ENCODE data around the gene TEDC2. TPM values are rescaled to one million over a fixed set of nuclear protein-coding genes. Genes with fewer than 3 reads are reported as not detected.
A peak's percentile ranks its signal among the peaks of the same experiment; 100 is the strongest.

TEDC2 gene
- total RNA-seq, 1 experiment from 2014 or later, result 28.2 TPM

DNA sequence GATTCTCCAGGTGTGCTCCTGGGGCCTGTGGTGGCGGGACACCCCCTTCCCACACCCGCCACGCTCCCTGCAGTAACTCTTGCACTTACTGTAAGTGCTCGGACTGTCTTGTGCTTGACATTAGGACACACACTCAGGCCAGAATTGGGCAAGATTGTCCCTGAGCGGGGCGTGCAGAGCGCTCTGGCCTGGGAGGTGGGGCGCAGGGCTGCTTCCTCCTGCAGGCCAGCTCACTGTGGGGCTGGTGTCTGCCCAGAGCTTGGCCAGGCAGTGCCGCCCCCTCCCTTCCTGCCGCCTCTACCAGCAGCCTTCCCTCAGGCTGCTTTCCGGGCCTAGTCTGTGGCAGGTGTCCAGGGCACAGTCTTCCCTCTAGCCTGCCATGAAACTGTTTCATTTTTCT, 47.8 kb downstream of the TEDC2 start:
- Mint-ChIP-seq H3K4me3 (ENCODE audit: low read depth, unreplicated experiment) (no peak overlapping the region), H3K27ac (ENCODE audit: unreplicated experiment) (no peak overlapping the region), H3K4me1 (ENCODE audit: low read depth, unreplicated experiment) (peaks cover 4% of the 10 kb centered on the region), H3K9me3 (ENCODE audit: low read depth, unreplicated experiment) (no peaks in the 10 kb centered on the region), H3K36me3 (ENCODE audit: insufficient read depth, unreplicated experiment) (peaks cover 8% of the 10 kb centered on the region), H3K27me3 (ENCODE audit: unreplicated experiment) (no peaks in the 10 kb centered on the region)
- BruUV-seq (replicated peaks), result no TSS peak
- TF ChIP-seq, protein P1, sequence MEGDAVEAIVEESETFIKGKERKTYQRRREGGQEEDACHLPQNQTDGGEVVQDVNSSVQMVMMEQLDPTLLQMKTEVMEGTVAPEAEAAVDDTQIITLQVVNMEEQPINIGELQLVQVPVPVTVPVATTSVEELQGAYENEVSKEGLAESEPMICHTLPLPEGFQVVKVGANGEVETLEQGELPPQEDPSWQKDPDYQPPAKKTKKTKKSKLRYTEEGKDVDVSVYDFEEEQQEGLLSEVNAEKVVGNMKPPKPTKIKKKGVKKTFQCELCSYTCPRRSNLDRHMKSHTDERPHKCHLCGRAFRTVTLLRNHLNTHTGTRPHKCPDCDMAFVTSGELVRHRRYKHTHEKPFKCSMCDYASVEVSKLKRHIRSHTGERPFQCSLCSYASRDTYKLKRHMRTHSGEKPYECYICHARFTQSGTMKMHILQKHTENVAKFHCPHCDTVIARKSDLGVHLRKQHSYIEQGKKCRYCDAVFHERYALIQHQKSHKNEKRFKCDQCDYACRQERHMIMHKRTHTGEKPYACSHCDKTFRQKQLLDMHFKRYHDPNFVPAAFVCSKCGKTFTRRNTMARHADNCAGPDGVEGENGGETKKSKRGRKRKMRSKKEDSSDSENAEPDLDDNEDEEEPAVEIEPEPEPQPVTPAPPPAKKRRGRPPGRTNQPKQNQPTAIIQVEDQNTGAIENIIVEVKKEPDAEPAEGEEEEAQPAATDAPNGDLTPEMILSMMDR (IDR thresholded peaks at IDR 0.05; ENCODE audit: unreplicated experiment), result no peak
- intact Hi-C loops (cut with micrococcal nuclease; ENCODE audit: unreplicated experiment), result loop anchor here (10.0 kb wide), 1 partner anchor 73 kb away; no protein-coding TSS in a partner anchor
- DNase-seq, result no peak
- CTCF ChIA-PET, result no interaction called here

DNA sequence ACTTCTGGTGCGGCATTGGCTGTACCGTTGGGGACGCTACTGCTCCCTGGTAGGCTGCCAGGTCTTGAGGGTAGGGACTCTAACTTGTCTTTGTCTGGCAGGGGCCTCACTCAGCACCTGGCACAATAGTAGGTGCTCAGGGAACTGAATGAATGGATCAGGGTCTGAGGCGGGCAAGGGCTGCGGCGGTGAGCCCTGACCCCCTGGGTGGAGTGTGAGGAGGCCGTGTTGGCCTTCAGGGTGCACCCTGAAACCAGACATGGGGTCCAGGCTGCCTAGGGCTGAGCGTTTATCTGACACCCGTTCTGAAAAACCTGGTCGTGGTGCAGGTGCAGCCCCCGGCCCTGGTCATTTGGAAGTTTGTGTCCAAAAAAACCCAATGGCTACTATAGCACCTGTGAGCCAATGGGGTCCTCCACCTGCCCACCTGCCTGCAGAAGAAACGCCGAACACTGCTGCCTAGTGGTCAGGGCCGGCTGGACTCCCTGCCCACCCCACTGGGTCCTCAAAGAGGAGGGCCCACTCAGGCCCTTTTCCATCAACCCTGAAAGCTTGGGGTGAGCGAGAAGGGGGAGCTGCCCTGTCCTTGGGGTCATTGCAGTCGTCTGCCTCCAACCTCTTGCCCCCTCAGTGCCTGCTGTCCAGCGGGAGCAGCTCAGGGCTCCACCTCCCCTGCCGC, 49.0 kb downstream of the TEDC2 start:
- intact Hi-C loops (cut with micrococcal nuclease; ENCODE audit: unreplicated experiment), result loop anchor here (10.0 kb wide), 1 partner anchor 74 kb away; no protein-coding TSS in a partner anchor
- H3K9me3 Mint-ChIP-seq (ENCODE audit: low read depth, unreplicated experiment), result no peaks in the 10 kb centered on the region
- no peaks in the 10 kb centered on the region for H3K27me3 Mint-ChIP-seq (ENCODE audit: unreplicated experiment)
- DNase-seq, result no peak
- H3K4me3 Mint-ChIP-seq (ENCODE audit: low read depth, unreplicated experiment), result no peak overlapping the region
- TF ChIP-seq, protein P1 (IDR thresholded peaks at IDR 0.05; ENCODE audit: unreplicated experiment), result no peak
- H3K4me1 Mint-ChIP-seq (ENCODE audit: low read depth, unreplicated experiment), result peaks cover 9% of the 10 kb centered on the region
- BruUV-seq (replicated peaks), result no TSS peak
- H3K36me3 Mint-ChIP-seq (ENCODE audit: insufficient read depth, unreplicated experiment), result peaks cover 20% of the 10 kb centered on the region
- H3K27ac Mint-ChIP-seq (ENCODE audit: unreplicated experiment), result no peak overlapping the region
- CTCF ChIA-PET, result no interaction called here

DNA sequence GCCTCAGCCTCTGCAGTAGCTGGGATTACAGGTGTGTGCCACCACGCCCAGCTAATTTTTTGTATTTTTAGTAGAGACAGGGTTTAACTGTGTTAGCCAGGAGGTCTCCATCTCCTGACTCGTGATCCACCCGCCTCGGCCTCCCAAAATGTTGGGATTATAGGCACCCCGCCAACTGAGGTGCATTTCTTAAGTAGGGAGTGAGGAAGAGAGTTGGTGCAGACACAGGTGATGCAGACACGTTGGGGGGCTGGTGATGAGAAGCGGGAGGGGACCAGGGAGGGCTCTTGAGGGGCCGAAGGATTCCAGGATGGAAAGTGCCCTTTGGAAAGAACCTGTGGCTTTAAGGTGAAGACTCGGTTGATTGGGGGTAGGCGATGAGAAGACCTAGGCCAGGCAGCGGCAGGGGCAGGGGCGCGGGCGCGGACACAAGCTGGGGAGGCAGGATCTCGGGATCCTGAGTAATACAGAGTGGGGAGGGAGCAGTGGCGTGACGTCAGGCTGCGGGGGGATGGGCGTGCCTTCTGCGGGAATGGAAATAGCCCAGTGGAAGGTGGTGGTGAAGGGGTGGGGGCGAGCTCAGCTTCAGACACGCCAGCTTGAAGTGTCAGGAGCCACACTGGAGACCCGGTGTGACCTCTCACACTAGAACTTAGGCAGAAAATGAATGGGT, 51.4 kb downstream of the TEDC2 start:
- Mint-ChIP-seq H3K27ac (ENCODE audit: unreplicated experiment) (no peak overlapping the region), H3K4me1 (ENCODE audit: low read depth, unreplicated experiment) (peaks cover 19% of the 10 kb centered on the region), H3K27me3 (ENCODE audit: unreplicated experiment) (no peaks in the 10 kb centered on the region), H3K36me3 (ENCODE audit: insufficient read depth, unreplicated experiment) (peaks cover 44% of the 10 kb centered on the region), H3K4me3 (ENCODE audit: low read depth, unreplicated experiment) (no peak overlapping the region), H3K9me3 (ENCODE audit: low read depth, unreplicated experiment) (no peaks in the 10 kb centered on the region)
- TF ChIP-seq, protein P1 (IDR thresholded peaks at IDR 0.05; ENCODE audit: unreplicated experiment), result no peak
- CTCF ChIA-PET, result no interaction called here
- no peak for DNase-seq
- no TSS peak for BruUV-seq (replicated peaks)
- intact Hi-C loops (cut with micrococcal nuclease; ENCODE audit: unreplicated experiment), result no loop called here

DNA sequence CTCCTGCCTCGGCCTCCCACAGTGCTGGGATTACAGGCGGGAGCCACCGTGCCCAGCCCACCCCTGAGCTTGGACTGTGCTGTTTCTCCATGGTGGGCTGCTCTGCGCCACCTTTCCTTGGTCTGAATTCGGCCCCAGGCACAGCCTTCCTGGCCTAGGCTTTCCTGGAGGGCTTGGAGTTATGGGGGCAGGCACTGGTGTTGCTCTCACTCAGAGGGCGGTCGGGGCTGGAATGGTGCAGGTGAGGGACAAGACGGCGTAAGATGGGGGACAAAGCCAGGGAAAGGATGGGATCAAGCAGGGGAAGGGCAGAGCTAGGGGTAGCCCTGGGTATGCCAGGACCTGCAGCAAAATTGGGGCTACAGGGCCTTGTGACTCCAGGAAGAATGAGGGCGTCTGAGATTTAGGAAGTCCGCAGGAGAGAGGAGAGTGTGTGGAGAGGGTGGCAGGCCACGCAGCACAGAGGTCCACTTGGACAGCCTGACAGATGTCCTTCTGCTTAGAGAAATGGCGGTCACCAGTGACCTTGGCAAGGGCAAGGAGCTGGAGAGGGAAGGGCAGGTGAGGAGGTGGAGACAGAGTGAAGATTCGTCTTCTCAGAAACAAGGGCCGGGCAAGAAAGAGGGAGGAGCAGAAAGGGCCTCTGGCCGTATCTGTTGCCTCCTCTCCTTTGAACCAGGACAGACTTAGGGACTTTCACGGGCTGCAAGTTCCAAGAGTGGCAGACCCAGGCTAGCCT, 52.3 kb downstream of the TEDC2 start:
- H3K27ac Mint-ChIP-seq (ENCODE audit: unreplicated experiment), result peak overlapping the region; percentile 55
- BruUV-seq (replicated peaks), result no TSS peak

More for the DNA sequence above, 52.3 kb downstream of the TEDC2 start:
- Mint-ChIP-seq H3K9me3 (ENCODE audit: low read depth, unreplicated experiment) (no peaks in the 10 kb centered on the region), H3K4me3 (ENCODE audit: low read depth, unreplicated experiment) (peak overlapping the region; percentile 86), H3K4me1 (ENCODE audit: low read depth, unreplicated experiment) (peaks cover 28% of the 10 kb centered on the region), H3K27me3 (ENCODE audit: unreplicated experiment) (no peaks in the 10 kb centered on the region), H3K36me3 (ENCODE audit: insufficient read depth, unreplicated experiment) (peaks cover 49% of the 10 kb centered on the region)
- DNase-seq, result no peak
- TF ChIP-seq, protein P1 (IDR thresholded peaks at IDR 0.05; ENCODE audit: unreplicated experiment), result no peak
- CTCF ChIA-PET, result no interaction called here
- intact Hi-C loops (cut with micrococcal nuclease; ENCODE audit: unreplicated experiment), result no loop called here

Measured in Calu3 (cell line).